M059J (cell line): Measurements from ENCODE around the gene GCNT2. TPM values are rescaled to one million over a fixed set of nuclear protein-coding genes. Genes with fewer than 3 reads are reported as not detected.
"Not testable (repeated sequence)": the region's sequence is repeated elsewhere in the genome, so short reads cannot be mapped to it uniquely, and the experiment has no call there.

Source experiments
- DNase-seq: peaks from one replicate; pipeline ENCODE4 v3.0.0-alpha.2; 2012; ENCODE audit warnings: low read depth
- total RNA-seq: library from RNA; depleted of rRNA; stranded (reverse); fragments of >200 nt; shearing (Covaris generic); gene quantifications from 2 replicates; pipeline ENCODE4 v1.2.3, GENCODE V29; 2014

The GCNT2 gene
- total RNA-seq, 1 experiment from 2014 or later, result 22.5 TPM

DNA sequence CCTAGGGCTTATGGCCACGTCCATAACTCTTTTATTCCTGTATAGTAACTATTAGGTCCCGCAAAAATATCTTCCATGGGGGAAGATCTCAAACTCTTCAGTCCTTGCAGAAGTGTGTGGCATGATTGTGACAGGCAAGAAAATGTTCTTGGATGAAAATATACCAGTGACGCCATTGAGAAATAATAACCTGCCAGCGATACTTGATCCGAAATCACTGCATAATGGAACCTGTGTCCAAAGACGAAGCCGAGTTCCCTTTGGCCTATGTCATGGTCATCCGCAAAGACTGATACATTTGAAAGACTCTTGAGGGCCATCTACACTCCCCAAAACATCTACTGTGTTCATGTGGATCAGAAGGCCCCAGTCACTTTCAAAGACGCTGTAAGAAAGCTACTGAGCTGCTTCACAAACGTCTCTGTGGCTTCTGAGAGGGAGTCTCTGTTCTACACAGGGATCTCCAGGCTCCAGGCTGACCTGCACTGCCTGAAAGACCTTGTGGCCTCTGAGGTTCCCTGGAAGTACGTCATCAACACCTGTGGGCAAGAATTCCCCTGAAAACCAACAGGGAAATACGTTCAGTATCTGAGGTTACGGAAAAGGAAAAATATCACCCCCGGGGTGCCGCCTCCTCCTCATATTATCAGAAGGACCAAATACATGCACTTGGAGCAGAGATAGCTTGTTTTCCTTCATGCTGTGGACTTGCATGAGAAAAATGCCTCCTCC is 6.9 kb upstream of the GCNT2 start:
- no peak for DNase-seq

DNA sequence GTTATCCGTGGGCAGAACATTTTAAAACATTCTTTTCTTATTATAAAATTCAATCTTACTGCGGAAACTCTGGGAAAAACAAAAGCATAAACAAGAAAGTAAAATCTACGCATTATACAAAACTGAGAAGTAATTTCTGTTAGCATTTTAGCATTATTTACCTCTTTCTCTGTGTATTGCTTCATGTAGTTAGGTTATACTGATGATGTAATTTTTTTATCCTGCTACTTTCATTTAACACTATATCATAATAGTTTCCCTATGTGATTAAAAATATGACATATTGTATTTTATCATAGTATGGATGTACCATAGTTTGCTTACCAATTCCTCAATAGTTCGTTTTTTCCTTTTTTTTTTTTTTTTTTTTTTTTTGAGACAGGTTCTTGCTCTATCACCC is 4.2 kb upstream of the GCNT2 start:
- DNase-seq, result no peak

DNA sequence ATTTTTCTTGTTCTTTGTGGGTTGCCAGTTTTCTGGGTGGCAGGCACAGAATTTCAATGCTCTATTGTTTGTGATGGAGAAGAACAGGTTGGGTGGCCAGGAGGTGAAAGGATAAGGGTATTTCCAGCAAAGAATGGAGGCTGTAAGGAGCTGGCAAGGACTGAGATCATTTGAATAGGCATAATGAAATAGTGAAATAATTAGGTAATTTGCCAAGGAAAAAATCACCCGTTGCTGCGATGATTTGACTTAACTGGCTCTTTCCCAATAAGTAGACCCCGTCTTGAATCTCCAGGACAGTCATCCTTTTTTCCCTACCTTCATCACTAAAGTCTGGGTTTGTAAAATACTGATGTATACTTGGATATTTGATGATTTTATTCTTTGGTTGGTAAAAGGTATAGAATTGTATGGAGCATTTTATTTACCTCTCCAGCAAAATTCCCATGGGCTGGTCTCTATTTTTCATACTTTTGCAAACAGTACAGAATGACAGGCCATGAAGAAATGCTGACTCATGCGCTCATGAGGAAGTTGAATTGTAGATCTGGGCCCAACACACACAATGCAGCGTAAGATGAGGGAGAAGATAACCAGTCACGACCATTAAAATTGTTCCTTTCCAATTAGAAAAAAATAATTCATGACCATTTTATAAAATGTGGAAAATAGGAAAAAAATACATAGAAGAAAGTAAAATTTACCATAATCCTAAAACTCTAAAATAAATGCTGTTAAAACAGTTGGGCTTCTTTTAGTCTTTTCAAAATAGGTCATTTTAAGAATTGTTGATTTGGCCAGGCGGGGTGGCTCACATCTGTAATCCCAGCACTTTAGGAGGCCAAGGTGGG is 2.4 kb upstream of the GCNT2 start:
- peak; percentile 73 for DNase-seq

DNA sequence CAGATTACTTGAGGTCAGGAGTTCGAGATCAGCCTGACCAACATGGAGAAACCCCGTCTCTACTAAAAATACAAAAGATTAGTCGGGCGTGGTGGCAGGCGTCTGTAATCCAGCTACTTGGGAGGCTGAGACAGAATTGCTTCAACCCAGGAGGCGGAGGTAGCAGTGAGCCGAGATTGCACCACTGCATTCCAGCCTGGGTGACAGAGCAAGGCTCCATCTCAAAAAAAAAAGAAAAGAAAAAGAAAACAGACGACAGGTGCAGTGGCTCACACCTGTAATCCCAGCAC is 1.8 kb upstream of the GCNT2 start:
- not testable (repeated sequence) for DNase-seq

DNA sequence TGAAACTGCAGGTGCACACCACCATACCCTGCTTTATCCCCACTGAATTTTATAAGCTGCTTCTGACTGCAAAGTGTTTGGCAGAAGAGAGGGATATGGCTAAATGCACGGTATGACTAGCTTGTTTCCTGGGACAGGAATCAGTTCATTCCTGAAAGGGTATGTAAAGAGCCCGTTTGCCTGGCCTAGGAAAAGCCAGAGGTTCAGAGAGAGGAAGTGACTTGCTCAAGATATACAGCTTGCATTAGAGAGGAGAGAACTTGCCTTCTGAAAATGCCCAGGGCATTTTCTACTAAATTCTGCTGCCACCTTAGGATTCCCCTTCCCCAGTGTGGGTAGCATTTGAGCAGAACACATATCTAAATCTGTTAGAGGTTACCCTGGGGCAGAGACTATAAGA is 683 bp upstream of the GCNT2 start:
- peak; percentile 39 for DNase-seq

DNA sequence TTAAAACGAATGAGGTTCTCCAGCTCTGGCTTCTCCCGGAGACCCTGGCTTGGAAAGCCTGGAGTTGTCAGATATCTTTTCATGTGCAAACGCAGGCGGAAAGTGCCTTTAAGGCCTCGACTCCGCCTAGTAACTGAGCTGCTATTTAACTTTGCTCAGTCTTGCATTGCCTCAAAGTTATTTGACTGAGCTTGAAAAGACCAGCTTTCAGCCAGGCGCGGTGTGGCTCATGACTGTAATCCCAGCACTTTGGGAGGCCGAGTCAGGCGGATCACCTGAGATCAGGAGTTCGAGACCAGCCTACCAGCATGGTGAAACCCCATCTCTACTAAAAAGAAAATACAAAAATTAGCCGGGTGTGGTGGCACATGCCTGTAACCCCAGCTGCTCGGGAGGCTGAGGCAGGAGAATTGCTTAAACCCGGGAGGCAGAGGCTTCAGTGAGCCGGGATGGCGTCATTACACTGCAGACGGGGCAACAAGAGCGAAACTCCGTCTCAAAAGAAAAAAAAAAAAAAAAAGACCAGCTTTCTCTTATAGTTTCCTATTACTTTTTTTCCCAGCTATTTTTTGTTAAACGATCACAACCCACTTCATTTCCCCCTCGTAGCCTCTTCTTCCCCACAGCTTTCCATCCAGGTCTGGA is 1.9 kb downstream of the GCNT2 start:
- no peak for DNase-seq

DNA sequence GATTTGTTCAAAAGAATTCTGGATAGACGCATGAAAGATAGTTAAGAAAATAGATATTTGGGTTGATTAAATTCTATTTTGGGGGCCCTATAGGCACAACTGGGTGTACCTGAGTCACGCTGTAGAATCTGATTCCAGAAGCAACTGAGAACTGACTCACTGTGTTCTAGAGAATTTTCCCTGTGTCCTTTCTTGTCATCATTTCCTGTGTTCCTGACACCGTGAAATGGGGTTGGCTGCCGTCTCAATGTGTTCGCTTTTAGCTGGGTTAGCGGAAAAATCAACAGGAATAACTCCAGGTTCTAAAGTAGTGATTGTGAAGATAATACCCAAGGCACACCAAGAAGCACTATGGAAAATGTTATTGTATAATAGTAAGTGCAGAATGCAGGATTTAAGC is 5.0 kb downstream of the GCNT2 start:
- DNase-seq, result peak; percentile 72

DNA sequence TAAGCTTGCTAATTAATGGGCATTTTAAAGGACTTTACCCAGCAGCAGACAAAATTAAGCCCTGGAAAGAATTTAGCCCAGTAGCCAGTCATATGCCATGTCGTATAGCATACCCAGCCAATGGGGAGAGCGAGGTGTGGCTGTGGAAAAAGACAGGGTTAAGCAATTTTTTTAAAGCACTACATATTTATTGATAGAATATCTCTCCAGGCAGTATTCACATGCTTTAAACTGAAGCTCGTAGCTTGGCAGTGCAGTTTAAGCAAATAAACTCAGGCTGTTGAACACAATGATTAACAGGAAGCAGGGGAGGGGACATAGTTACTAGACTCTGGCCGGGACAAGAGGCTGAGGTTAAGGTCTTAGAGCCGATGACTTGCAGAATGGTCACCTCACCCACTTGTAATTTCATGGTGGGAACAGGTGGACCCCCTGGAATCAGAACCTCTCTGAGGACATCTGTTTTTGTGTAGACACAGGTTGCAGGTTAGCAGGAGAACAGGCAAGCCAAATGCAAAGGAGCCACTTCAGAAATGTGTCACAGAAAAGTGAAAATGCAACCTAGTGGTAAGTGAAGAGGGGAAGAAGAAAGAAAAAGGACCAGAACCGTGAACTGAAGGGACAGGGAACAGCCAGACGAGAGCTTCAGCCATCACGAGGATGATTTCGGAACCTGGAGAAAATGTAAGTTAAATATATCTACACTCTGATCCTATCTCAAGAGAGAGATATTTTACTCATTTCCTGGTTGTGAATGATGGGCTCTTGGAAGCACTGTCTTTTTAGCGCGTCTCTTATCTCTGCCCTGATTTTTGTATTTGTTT is 7.2 kb downstream of the GCNT2 start:
- peak; percentile 83 for DNase-seq

DNA sequence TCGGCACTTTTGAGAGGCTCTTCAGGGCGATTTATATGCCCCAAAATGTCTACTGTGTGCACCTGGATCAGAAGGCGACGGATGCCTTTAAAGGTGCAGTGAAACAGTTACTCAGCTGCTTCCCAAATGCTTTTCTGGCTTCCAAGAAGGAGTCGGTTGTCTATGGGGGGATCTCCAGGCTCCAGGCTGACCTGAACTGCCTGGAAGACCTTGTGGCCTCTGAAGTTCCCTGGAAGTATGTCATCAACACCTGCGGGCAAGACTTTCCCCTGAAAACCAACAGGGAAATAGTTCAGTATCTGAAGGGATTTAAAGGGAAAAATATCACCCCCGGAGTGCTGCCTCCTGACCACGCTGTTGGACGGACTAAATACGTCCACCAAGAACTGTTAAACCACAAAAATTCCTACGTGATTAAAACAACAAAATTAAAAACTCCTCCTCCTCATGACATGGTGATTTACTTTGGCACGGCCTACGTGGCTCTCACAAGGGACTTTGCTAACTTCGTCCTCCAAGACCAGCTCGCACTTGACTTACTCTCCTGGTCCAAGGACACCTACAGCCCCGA is 8.2 kb downstream of the GCNT2 start:
- peak; percentile 83 for DNase-seq

DNA sequence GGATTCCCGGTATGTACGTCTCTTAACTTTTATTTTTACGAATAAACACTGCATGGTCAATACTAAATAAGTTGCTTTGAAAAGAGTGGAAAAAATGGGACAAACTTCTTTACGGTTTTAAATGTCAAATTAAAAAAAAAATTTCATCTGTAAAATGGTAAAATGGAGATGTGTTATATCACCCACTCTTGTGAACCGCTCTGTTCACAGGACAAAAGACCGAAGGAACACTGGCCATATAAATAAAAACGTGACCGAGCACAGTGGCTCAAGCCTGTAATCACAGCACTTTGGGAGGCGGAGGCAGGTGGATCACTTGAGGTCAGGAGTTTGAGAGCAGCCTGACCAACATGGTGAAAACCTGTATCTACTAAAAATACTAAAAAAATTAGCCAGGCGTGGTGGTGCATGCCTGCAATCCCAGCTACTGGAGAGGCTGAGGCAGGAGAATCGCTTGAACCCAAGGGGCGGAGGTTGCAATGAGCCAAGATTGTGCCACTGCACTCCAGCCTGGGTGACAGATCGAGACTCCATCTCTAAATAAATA is 8.8 kb downstream of the GCNT2 start:
- DNase-seq, result not testable (repeated sequence)

DNA sequence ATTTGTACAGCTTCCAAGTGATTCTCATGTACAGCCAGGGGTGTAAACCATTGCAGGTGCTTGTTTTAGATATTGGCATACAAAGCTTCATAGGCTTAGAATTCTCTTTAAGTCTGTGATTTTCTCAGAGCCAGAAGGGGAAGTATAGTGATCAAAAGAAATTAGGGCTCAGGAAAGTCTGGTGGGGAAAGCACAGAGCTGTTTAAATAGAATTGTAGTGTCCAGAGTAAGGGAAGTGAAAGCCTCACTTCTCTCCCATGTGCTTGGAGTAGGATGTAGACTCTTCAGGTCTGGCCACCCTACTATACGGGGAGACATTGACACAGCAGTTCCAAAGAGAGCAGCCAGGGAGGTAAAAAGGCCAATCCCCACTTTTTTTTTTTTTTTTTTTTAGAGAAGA is 10.4 kb downstream of the GCNT2 start:
- DNase-seq, result no peak

DNA sequence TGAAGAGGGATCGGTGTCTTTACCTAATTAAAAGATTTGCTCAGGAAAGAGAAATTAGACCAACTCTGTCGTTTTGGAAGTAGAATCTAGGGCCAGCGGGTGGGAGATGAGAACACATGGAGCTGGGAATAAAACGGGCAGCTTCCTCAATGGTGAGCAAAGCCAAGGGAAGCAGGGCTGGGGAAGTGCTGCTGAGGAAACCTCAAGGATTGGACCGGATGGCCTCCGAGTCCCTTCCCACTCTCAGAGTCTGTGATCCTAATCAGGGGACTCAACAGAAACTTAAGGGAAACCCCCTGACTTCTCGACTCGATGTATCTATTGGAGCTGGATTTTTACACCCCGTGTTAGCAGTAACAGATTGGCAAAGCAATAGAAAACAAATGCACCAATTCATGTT is 10.8 kb downstream of the GCNT2 start:
- DNase-seq, result no peak

DNA sequence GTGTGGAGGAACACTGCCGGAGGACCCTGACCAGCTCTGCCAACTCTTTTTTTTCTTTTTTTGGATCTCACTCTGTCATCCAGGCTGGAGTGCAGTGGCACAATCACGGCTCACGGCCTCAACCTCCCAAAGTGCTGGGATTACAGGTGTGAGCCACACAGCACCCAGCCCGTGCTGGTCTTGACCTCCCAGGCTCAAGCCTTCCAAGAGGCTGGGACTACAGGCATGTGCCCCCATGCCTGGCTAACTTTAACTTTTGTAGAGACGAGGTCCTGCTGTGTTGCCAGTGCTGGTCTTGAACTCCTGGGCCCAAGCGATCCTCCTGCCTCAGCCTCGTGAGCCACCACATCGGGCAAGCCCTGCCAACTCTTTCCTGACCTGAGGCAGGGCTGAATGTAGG is 11.2 kb downstream of the GCNT2 start:
- DNase-seq, result no peak

DNA sequence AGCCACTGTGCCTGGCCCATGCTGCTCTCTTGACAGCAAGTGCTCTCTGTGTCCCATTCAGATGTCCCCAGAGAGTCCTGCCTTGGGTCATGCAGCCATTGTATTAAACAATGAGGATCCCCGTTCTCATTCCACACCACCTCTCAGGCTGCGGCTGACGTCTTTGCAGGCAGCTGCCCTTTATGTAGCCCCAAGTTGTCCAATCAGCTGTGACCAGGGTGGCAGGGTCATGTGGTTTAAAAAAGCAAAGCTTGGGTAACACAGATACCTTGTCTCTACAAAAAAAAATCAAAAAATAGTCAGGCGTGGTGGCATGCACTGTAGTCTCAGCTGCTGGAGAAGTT is 13.2 kb downstream of the GCNT2 start:
- DNase-seq, result no peak

DNA sequence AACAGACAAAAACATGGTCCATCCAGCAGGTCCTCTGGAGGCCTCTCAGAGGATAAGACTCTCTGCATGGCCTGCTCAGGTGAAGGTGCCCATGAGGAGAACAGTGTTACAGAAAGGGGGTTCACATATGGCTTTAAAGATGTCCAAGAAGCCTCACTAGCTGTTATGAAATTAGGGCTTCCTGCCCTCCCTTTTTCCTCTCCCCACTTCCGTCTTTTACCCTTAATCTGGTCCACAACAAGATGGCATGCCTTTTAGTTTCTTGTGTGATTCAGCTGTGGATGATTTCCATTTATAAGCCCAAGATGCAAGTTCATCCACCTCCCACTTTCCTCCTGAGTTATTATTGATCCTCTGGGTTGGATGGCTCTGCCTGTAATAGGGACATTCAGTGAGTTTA is 14.0 kb downstream of the GCNT2 start:
- DNase-seq, result no peak

DNA sequence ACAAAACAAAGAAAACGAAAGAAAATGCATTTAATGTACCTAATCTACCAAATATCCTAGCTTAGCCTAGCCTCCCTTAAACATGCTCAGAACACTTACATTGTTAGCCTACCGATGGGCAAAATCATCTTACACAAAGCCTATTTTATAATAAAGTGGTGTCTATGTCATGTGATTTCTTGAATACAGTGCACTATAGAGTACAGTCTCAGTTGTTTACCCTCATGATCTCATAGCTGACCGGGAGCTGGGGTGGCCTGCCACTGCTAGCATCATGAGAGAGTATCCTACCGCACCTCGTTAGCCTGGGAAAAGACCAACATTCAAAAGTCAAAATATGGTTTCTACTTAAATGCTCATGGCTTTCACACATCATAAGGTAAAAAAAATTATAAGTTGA is 16.6 kb downstream of the GCNT2 start:
- no peak for DNase-seq

DNA sequence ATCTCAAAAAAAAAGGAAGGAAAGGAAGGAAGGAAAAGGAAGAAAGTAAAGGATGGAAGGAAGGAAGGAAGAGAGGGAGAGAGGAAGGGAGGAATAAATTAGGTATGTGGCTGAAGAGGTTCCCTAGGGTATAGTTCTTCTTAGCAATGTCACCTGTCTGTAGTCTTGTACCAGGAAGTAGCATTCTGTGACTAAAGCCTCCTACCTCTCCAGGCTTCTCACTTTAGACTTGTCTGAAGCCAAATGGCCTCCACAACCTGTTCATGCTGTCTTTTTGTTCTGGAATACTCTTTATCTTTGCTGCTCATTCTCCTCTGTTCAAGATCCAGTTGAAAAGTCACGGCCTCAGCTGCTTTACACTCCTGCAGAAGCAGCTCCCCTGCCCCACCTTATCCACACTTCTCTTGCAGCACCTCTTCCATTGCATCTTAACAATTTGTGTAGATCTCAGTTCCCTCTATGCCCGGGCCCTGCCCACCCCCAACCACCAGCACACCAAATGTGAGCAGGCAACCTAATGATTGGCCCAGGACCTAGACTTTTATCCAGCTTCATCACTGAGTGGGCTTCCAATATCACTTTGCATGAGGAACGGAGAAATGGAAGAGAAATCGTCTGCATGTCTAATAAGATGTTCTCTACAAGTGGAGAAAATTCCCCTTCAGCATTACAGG is 19.1 kb downstream of the GCNT2 start:
- no peak for DNase-seq

DNA sequence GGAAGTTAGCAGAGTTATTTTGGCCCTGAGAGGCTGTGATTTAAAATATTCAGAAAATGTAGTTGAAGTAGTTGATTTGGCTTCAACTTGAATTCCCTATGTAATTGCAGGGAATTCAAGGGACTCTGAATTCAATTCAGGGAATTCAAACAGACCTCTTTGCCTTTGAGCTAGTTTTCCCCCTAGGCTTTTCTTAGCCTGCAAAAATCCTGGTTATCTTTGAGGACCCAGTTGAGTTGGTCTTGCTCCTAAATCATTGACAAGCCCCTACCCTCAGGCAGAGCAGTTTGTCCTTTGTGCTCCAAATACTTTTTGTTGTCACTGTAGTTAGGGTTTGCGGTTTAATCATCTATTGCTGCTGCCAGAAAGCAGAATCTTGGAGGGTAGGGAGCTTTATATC is 20.4 kb downstream of the GCNT2 start:
- no peak for DNase-seq

DNA sequence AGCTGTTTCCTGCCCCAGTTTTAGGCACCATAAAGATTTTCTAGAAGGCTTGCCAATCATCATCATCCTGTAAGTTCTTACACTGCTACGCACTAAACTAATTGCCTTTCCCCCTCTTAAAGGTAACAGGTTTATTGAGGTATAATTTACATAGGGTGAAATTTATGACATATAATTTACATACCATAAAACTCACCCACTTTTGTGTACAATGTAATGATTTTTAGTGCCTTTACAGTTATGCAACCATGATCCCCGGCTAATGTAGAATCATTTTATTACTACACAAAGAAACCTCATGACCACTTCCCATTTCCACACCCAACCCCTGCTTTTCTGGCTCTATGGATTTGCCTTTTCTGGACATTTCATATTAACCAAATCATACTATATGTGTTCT is 21.1 kb downstream of the GCNT2 start:
- no peak for DNase-seq

DNA sequence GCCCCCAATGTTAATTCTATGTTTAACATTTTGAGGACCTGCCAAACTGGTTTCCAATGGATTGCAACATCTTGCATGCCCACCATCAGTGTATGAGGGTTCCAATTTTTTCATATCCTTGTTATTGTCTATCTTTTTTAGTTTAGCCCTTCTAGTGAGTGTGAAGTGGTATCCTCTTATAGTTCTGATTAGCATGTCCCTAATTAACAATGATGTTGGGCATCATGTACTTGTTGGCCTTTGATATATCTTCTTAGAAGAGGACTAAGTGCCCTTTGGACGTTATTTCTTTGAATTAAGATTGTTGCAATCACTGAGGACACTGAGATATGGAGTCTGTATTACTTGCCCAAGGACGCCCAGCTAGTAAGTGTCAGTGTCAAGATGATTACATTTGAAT is 22.3 kb downstream of the GCNT2 start:
- DNase-seq, result no peak

DNA sequence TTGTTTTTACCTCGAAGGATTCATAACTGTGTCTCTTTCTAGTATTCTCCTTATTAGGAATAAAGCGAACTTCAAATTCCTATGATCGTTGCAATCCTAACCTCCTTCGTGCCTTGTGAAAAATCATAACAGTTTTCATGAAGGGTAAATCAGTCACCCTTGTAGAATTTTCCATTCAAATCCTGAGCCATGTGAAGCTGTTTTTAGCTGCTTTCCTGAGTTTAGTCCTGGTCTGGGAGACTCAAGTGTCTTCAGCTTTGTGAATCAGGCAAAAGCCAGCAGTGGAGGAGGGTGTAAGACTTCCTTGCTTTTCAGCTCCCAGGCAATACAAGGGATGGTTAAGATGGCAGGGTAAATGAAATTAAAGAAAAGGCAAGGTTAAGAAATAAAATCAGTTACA is 24.3 kb downstream of the GCNT2 start:
- DNase-seq, result no peak
